Measurements from ENCODE around the gene SRGAP2C. TPM values are rescaled to one million over a fixed set of nuclear protein-coding genes. Genes with fewer than 3 reads are reported as not detected.
"Not testable (repeated sequence)": the region's sequence is repeated elsewhere in the genome, so short reads cannot be mapped to it uniquely, and the experiment has no call there.

Gene SRGAP2C
- total RNA-seq, 1 experiment from 2014 or later = 26.2 TPM

- not testable (repeated sequence) for H3K27ac ChIP-seq (ENCODE audit: low read length); H3K27me3 ChIP-seq (ENCODE audit: low read length); H3K4me1 ChIP-seq (ENCODE audit: low read length); H3K9me2 ChIP-seq (replicated peaks; ENCODE audit: insufficient read depth, low read length); H4K20me1 ChIP-seq (ENCODE audit: insufficient read depth, low read depth, low read length); H3K9me3 ChIP-seq (ENCODE audit: low read length); H3K36me3 ChIP-seq (ENCODE audit: insufficient read depth, low read length); H3K4me2 ChIP-seq (ENCODE audit: low read depth, low read length, poor library complexity, severe bottlenecking); H2AFZ ChIP-seq (ENCODE audit: low read length); DNase-seq; H3K9ac ChIP-seq (ENCODE audit: low read length); H3K4me3 ChIP-seq (ENCODE audit: low read length); H3K79me2 ChIP-seq (ENCODE audit: low read length)
Measured at GRCh38 chr1:121356819-121357218, 172.0 kb downstream of the SRGAP2C start.

DNA sequence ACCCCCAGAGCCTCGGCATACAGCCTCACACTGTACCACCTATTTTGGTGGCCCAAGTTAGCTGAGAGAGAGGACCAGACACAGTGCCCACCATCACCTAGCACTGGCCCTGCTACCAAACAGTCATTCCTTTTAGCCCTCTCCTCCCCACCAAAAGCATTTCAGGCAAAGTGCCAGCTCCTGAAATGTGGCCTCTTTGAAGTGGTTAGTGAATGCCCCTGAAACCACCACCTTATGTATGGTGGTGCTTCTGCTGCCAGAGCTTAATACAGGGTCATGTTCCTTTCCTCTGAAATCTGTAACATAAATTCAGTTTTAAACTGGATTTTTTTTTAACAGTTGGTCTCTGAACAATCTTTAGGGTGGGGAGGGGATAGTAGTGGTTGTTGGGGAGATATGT, 175.8 kb downstream of the SRGAP2C start:
- not testable (repeated sequence) for H3K4me2 ChIP-seq (ENCODE audit: low read depth, low read length, poor library complexity, severe bottlenecking); DNase-seq; H3K4me1 ChIP-seq (ENCODE audit: low read length); H3K4me3 ChIP-seq (ENCODE audit: low read length); H3K9me3 ChIP-seq (ENCODE audit: low read length); H3K36me3 ChIP-seq (ENCODE audit: insufficient read depth, low read length); H3K9me2 ChIP-seq (replicated peaks; ENCODE audit: insufficient read depth, low read length); H3K27me3 ChIP-seq (ENCODE audit: low read length); H2AFZ ChIP-seq (ENCODE audit: low read length); H3K9ac ChIP-seq (ENCODE audit: low read length); H3K27ac ChIP-seq (ENCODE audit: low read length); H4K20me1 ChIP-seq (ENCODE audit: insufficient read depth, low read depth, low read length); H3K79me2 ChIP-seq (ENCODE audit: low read length)

- not testable (repeated sequence) for H4K20me1 ChIP-seq (ENCODE audit: insufficient read depth, low read depth, low read length); DNase-seq; H3K4me1 ChIP-seq (ENCODE audit: low read length); H3K79me2 ChIP-seq (ENCODE audit: low read length); H3K27ac ChIP-seq (ENCODE audit: low read length); H3K36me3 ChIP-seq (ENCODE audit: insufficient read depth, low read length); H3K9ac ChIP-seq (ENCODE audit: low read length); H3K4me2 ChIP-seq (ENCODE audit: low read depth, low read length, poor library complexity, severe bottlenecking); H3K4me3 ChIP-seq (ENCODE audit: low read length); H3K9me2 ChIP-seq (replicated peaks; ENCODE audit: insufficient read depth, low read length); H2AFZ ChIP-seq (ENCODE audit: low read length); H3K27me3 ChIP-seq (ENCODE audit: low read length); H3K9me3 ChIP-seq (ENCODE audit: low read length)
Measured at GRCh38 chr1:121361451-121362233, 176.9 kb downstream of the SRGAP2C start.

DNA sequence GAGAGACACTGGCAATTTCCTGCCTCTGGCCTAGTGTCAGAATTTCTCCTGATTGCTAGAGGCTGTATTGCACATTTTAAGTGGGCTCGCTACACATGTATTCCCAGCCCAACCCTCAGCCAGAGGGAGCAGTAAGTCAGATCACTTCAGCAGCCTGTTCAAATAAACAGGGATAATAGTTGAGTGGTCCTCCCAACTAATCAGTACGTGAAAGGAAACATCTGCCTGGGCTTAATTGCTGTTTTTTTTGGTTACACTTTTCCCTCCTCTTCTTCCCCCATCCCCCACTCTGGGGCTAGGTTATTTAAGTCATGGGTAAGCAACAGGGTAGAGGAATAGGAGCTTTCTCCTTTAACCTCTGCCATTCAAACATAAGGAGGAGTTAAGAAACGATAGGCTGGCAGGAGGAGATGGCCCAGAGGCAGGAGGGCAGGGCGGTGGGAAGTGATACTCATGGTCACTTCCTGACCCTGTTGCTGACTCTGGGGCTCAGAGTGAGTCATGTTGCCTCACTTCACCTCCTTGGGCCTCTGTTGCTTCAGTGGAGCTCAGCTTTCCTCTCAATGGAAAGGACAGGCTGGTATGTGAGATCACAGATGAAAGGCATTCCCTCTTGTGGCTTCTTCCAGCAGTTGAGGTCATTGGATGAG, 177.6 kb downstream of the SRGAP2C start:
- H3K9me2 ChIP-seq (replicated peaks; ENCODE audit: insufficient read depth, low read length); H2AFZ ChIP-seq (ENCODE audit: low read length); H3K4me2 ChIP-seq (ENCODE audit: low read depth, low read length, poor library complexity, severe bottlenecking); H3K36me3 ChIP-seq (ENCODE audit: insufficient read depth, low read length); H3K9me3 ChIP-seq (ENCODE audit: low read length); H3K27me3 ChIP-seq (ENCODE audit: low read length); H3K4me3 ChIP-seq (ENCODE audit: low read length); H3K9ac ChIP-seq (ENCODE audit: low read length); H3K27ac ChIP-seq (ENCODE audit: low read length); DNase-seq; H3K4me1 ChIP-seq (ENCODE audit: low read length); H3K79me2 ChIP-seq (ENCODE audit: low read length); H4K20me1 ChIP-seq (ENCODE audit: insufficient read depth, low read depth, low read length): not testable (repeated sequence)

DNA sequence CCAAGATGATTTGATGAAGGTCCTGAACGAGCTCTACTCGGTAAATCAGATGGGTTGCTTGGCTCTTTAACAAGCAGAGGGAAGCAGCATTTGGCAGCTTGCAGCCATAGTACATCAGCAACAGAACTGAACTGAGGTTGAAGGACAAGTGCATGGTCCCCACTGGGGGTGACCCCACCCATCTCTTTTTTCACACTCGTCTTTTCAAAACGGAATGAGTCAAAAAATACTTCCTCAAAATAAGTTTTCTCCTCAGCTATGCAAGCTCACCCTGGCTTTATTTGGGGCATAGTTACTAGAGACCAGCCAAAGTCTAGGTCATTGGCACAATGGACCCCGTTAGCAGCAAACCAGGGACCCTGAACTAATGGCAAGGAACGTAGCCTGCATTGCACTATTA, 180.5 kb downstream of the SRGAP2C start:
- not testable (repeated sequence) for H3K4me2 ChIP-seq (ENCODE audit: low read depth, low read length, poor library complexity, severe bottlenecking); H3K9me3 ChIP-seq (ENCODE audit: low read length); H3K27me3 ChIP-seq (ENCODE audit: low read length); H3K4me1 ChIP-seq (ENCODE audit: low read length); H3K79me2 ChIP-seq (ENCODE audit: low read length); H3K36me3 ChIP-seq (ENCODE audit: insufficient read depth, low read length); H2AFZ ChIP-seq (ENCODE audit: low read length); DNase-seq; H3K4me3 ChIP-seq (ENCODE audit: low read length); H3K9ac ChIP-seq (ENCODE audit: low read length); H3K9me2 ChIP-seq (replicated peaks; ENCODE audit: insufficient read depth, low read length); H4K20me1 ChIP-seq (ENCODE audit: insufficient read depth, low read depth, low read length); H3K27ac ChIP-seq (ENCODE audit: low read length)

DNA sequence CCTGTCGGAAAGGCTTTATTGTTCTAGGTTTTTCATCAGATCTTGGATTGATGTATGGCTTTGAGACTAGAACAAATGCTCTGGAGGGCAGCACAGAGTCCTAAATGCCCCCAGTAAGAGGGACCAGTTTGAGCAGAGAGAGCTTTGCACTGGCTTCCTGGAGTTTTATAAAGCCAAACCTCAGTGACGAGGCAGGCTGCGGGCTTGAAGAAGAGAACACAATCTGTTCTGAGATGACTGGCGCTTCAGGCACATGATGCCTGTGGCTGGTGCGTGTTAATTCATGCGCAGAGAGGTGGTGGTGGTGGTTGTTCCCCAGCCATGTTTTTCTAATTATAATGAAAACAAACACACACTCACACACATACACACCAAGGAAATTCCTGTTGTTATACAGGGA, 180.9 kb downstream of the SRGAP2C start:
- H2AFZ ChIP-seq (ENCODE audit: low read length); H3K4me2 ChIP-seq (ENCODE audit: low read depth, low read length, poor library complexity, severe bottlenecking); H3K9ac ChIP-seq (ENCODE audit: low read length); H3K27me3 ChIP-seq (ENCODE audit: low read length); H4K20me1 ChIP-seq (ENCODE audit: insufficient read depth, low read depth, low read length); H3K27ac ChIP-seq (ENCODE audit: low read length); H3K9me3 ChIP-seq (ENCODE audit: low read length); H3K4me1 ChIP-seq (ENCODE audit: low read length); DNase-seq; H3K36me3 ChIP-seq (ENCODE audit: insufficient read depth, low read length); H3K4me3 ChIP-seq (ENCODE audit: low read length); H3K79me2 ChIP-seq (ENCODE audit: low read length); H3K9me2 ChIP-seq (replicated peaks; ENCODE audit: insufficient read depth, low read length): not testable (repeated sequence)

DNA sequence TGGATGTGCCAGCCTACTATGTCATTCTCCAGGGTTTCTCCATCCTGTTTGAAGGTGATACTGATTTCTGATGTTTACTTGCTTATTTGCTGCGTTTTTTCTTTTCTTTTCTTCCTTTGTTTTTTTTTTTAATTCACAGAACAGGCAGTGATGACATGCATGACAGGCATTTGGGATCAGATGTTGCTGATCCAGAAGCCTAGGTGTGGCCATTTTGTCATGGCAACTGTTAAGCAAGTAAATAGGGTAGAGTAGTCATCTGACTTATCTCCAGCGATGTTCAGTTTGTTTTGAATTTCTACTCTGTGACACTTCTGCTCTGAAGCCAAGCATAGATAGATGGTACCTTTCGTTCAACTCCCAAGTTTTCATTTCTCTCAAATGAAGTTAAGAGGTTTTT, 181.4 kb downstream of the SRGAP2C start:
- not testable (repeated sequence) for H3K27ac ChIP-seq (ENCODE audit: low read length); H3K36me3 ChIP-seq (ENCODE audit: insufficient read depth, low read length); H3K9me3 ChIP-seq (ENCODE audit: low read length); H3K4me3 ChIP-seq (ENCODE audit: low read length); H3K4me1 ChIP-seq (ENCODE audit: low read length); H3K9ac ChIP-seq (ENCODE audit: low read length); H4K20me1 ChIP-seq (ENCODE audit: insufficient read depth, low read depth, low read length); H3K79me2 ChIP-seq (ENCODE audit: low read length); H2AFZ ChIP-seq (ENCODE audit: low read length); H3K27me3 ChIP-seq (ENCODE audit: low read length); H3K4me2 ChIP-seq (ENCODE audit: low read depth, low read length, poor library complexity, severe bottlenecking); DNase-seq; H3K9me2 ChIP-seq (replicated peaks; ENCODE audit: insufficient read depth, low read length)

DNA sequence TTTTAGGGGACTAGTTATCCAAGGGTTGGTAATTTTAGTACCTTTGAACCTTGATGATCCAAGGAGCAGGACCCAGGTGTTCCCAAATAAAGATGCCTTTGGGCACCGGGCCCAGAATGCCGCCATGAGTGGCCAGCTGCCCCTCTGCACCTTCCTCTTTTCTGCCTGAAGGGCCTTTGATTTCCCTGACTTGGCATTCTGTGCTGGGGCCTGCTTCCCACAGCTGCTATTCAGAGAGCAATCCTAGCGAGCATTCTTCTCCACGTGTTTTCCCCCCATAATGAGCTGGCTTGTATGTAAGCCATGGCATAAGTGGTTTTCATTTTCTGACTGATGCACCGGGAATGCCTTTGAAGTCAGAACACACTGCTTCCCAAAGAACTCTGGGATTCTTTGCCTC, 184.1 kb downstream of the SRGAP2C start:
- H3K27me3 ChIP-seq (ENCODE audit: low read length); H3K4me1 ChIP-seq (ENCODE audit: low read length); DNase-seq; H4K20me1 ChIP-seq (ENCODE audit: insufficient read depth, low read depth, low read length); H3K36me3 ChIP-seq (ENCODE audit: insufficient read depth, low read length); H2AFZ ChIP-seq (ENCODE audit: low read length); H3K27ac ChIP-seq (ENCODE audit: low read length); H3K4me2 ChIP-seq (ENCODE audit: low read depth, low read length, poor library complexity, severe bottlenecking); H3K9me2 ChIP-seq (replicated peaks; ENCODE audit: insufficient read depth, low read length); H3K79me2 ChIP-seq (ENCODE audit: low read length); H3K9ac ChIP-seq (ENCODE audit: low read length); H3K9me3 ChIP-seq (ENCODE audit: low read length); H3K4me3 ChIP-seq (ENCODE audit: low read length): not testable (repeated sequence)

Measured in Karpas-422 (cell line).